Thoracic aorta (tissue), 2 donors: ENCODE data around the gene RNF181. TPM values are rescaled to one million over a fixed set of nuclear protein-coding genes. Genes with fewer than 3 reads are reported as not detected.
A peak's percentile ranks its signal among the peaks of the same experiment; 100 is the strongest.

ENCODE experiments used
- ATAC-seq: fragments of 150-250 bp; one replicate; pipeline ENCODE4 v1.8.0; 2017; ENCODE audit warnings: low read depth; ENCODE audit not compliant: insufficient number of reproducible peaks, low FRiP score
- DNase-seq: peaks from one replicate; pipeline ENCODE4 v3.0.0-alpha.2; 2020; ENCODE audit warnings: low spot score
- H3K27ac ChIP-seq, 2 donors: fragments of 200-600 bp; sonication (generic); 1 replicate in 1 of 2; 2 replicates in 1 of 2; pipeline ENCODE4 v1.5.1; 2016; ENCODE audit warnings: mild to moderate bottlenecking in 2 of 2, moderate library complexity in 2 of 2
- H3K27me3 ChIP-seq: fragments of 200-600 bp; sonication (generic); replicated peaks from 2 replicates; pipeline ENCODE4 v1.6.0; 2016; ENCODE audit warnings: mild to moderate bottlenecking; ENCODE audit not compliant: insufficient read depth
- H3K36me3 ChIP-seq: fragments of 200-600 bp; sonication (generic); one replicate; pipeline ENCODE4 v1.5.1; 2016
- H3K4me1 ChIP-seq, 2 donors: fragments of 200-600 bp; sonication (generic); 1 replicate in 1 of 2; 2 replicates in 1 of 2; pipeline versions ENCODE4 v1.5.1 to v1.6.0; 2016; ENCODE audit warnings: low read depth in 2 of 2, mild to moderate bottlenecking in 1 of 2; ENCODE audit not compliant: control insufficient read depth in 1 of 2
- H3K4me3 ChIP-seq: fragments of 200-600 bp; sonication (generic); 2 replicates; pipeline ENCODE4 v1.5.1; 2016; ENCODE audit warnings: mild to moderate bottlenecking
- H3K9me3 ChIP-seq: fragments of 200-600 bp; sonication (generic); 2 replicates; pipeline ENCODE4 v1.5.1; 2016
- total RNA-seq, 2 donors: library from RNA; depleted of rRNA; stranded (reverse); fragments of >200 nt; gene quantifications; one replicate each; pipeline versions ENCODE4 v1.1.0 to v1.2.3, GENCODE V29; 2016
- TF ChIP-seq, protein P1 (sequence below): fragments of 200-600 bp; sonication (generic); IDR thresholded peaks from one replicate; pipeline ENCODE4 v1.5.1; 2019; ENCODE audit warnings: antibody characterized with exemption

RNF181 gene
- total RNA-seq, 2 donors from 2014 or later = 107 to 124 TPM

DNA sequence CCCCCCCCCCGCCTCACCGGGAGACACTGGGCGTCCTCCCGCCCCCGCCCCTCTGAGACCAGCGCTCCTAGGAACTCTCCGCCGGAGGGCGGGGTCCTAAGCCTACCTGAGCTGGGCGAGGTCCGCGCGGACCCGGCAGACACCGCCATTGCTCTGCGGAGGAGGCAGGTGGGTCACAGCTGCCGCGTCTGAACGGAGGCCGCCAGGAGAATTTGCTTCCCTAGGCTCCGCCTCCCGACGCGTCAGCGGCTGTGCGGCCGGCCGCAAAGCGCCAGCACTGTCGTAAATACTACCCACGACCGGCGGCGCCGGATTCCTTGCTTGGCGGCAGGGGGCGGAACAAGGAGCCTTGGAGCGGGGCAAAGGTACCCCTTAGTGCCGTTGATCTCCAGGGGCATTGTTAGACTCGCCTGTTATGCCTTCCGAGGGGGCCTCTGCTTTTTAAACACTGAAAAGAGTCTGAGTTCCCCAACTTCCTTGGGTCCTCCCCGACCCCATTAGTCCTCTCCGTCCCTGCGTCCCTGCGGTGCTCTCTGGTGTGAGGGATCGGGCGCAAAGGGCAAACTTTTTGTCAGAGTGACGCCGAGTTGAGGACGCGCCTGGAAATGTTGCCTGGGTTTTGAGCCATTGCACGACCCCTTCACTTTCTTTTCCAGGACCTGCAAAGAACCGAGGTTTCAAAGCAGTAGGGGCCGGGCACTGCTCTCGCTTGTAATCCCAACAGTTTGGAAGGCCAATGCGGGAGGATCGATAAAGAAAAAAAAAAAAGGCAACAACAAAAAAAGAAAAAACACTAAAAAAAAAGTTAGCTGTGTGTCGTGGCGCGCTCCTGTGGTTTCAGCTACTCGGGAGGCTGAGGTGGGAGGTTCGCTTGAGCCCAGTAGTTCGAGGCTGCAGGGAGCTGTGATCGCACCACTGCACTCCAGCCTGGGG, 34.0 kb upstream of the RNF181 start, which contains the start of gene GGCX:
TSS of gene GGCX (minus strand) at position 214 of the 933 bp plus-strand sequence. CDS start at position 149, 65 bp downstream.
- TF ChIP-seq, protein P1, sequence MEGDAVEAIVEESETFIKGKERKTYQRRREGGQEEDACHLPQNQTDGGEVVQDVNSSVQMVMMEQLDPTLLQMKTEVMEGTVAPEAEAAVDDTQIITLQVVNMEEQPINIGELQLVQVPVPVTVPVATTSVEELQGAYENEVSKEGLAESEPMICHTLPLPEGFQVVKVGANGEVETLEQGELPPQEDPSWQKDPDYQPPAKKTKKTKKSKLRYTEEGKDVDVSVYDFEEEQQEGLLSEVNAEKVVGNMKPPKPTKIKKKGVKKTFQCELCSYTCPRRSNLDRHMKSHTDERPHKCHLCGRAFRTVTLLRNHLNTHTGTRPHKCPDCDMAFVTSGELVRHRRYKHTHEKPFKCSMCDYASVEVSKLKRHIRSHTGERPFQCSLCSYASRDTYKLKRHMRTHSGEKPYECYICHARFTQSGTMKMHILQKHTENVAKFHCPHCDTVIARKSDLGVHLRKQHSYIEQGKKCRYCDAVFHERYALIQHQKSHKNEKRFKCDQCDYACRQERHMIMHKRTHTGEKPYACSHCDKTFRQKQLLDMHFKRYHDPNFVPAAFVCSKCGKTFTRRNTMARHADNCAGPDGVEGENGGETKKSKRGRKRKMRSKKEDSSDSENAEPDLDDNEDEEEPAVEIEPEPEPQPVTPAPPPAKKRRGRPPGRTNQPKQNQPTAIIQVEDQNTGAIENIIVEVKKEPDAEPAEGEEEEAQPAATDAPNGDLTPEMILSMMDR = peak; percentile 34
- peak; percentile 81 for DNase-seq
- Histone ChIP-seq H3K27ac (peak within 1 kb of the TSS; percentile 74 to 85), H3K9me3 (no peaks in the 10 kb centered on the region), H3K27me3 (no peaks in the 10 kb centered on the region), H3K36me3 (peaks cover 3% of the 10 kb centered on the region), H3K4me3 (peak within 1 kb of the TSS; percentile 98), H3K4me1 (peaks cover 9 to 22% of the 10 kb centered on the region in 2 donors)
- peak; percentile 94 for ATAC-seq

DNA sequence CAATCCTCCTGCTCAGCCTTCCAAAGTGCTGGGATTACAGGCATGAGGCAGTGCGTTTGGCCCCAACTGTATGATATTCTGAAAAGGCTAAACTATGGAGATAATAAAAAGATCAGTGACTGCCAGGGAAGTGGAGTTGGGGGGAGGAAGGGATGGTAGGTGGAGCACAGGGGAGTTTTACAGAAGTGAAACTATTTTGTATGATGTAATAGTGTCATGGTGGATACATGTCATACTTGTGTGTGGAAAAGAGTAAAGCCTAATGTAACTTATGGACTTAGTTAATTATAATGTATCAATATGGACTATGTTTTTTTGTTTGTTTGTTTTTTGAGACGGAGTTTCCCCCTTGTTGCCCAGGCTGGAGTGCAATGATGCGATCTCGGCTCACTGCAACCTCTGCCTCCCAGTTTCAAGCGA, 31.4 kb upstream of the RNF181 start:
- TF ChIP-seq, protein P1 = no peak
- H3K4me3 ChIP-seq = no peak overlapping the region
- no peaks in the 10 kb centered on the region for H3K27me3 ChIP-seq
- no peaks in the 10 kb centered on the region for H3K36me3 ChIP-seq
- H3K9me3 ChIP-seq = no peaks in the 10 kb centered on the region
- H3K27ac ChIP-seq = no peak overlapping the region
- H3K4me1 ChIP-seq = peaks cover 9 to 22% of the 10 kb centered on the region in 2 donors
- no peak for DNase-seq
- no peak for ATAC-seq

DNA sequence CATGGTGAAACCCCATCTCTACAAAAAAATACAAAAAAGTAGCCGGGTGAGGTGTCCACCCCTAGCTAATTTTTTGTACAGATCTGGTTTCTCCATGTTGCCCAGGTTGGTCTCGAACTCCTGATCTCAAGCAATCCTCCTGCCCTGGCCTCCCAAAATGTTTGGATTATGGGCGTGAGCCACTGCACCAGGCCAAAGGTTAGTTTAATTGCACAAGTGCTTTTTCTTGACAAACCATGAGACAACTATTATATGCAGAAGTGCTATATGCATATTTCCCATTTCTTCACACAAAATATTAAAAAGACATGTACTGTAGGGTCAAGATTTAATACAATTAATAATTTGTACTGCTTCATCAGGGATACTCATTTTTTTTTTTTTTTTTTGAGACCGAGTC, 29.3 kb upstream of the RNF181 start:
- H3K36me3 ChIP-seq = no peaks in the 10 kb centered on the region
- H3K4me1 ChIP-seq = peaks cover 3 to 6% of the 10 kb centered on the region in 2 donors
- TF ChIP-seq, protein P1 = no peak
- no peaks in the 10 kb centered on the region for H3K9me3 ChIP-seq
- DNase-seq (no peak), ATAC-seq (no peak)
- no peak overlapping the region for H3K27ac ChIP-seq
- no peaks in the 10 kb centered on the region for H3K27me3 ChIP-seq
- H3K4me3 ChIP-seq = no peak overlapping the region

DNA sequence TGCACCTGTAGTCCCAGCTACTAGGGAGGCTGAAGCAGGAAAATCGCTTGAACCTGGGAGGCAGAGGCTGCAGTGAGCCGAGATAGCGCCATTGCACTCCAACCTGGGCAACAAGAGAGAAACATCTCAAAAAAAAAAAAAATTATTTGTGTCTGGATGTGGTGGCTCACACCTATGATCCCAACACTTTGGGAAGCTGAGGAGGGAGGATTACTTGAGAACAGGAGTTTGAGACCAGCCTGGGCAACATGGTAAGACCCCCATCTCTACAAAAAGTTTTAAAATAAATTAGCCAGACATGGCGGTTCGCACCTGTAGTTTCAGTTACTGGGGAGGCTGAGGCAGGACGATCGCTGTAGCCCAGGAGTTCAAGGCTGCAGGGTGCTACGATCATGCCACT, 19.8 kb upstream of the RNF181 start:
- DNase-seq (no peak), ATAC-seq (no peak)
- TF ChIP-seq, protein P1 = no peak
- Histone ChIP-seq H3K4me1 (peaks cover 0 to 26% of the 10 kb centered on the region in 2 donors), H3K9me3 (no peaks in the 10 kb centered on the region), H3K36me3 (no peaks in the 10 kb centered on the region), H3K4me3 (no peak overlapping the region), H3K27ac (no peak overlapping the region), H3K27me3 (no peaks in the 10 kb centered on the region)

DNA sequence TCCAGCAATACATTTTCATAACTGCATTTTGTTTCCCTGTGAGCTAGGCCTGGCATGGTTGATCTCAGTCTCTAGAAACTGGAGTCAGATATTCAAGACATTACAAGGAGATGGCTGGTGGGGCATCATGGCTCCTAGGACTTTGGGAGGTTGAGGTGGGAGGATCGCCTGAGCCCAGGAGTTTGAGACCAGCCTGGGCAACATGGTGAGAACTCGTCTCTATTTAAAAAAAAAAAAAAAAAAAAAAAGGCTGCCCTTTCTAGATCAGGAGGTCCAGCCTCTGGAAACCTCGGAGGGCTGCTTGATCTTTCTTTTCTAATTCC, 18.5 kb upstream of the RNF181 start:
- TF ChIP-seq, protein P1 = no peak
- Histone ChIP-seq H3K27ac (no peak overlapping the region), H3K4me1 (peaks cover 0 to 26% of the 10 kb centered on the region in 2 donors), H3K9me3 (no peaks in the 10 kb centered on the region), H3K27me3 (no peaks in the 10 kb centered on the region), H3K4me3 (peak overlapping the region; percentile 54), H3K36me3 (no peaks in the 10 kb centered on the region)
- no peak for DNase-seq
- ATAC-seq = no peak
